Measurements from ENCODE around the gene NOL7. TPM values are rescaled to one million over a fixed set of nuclear protein-coding genes. Genes with fewer than 3 reads are reported as not detected.

The NOL7 gene
- total RNA-seq, 1 donor from 2014 or later: 79.5 TPM

DNA sequence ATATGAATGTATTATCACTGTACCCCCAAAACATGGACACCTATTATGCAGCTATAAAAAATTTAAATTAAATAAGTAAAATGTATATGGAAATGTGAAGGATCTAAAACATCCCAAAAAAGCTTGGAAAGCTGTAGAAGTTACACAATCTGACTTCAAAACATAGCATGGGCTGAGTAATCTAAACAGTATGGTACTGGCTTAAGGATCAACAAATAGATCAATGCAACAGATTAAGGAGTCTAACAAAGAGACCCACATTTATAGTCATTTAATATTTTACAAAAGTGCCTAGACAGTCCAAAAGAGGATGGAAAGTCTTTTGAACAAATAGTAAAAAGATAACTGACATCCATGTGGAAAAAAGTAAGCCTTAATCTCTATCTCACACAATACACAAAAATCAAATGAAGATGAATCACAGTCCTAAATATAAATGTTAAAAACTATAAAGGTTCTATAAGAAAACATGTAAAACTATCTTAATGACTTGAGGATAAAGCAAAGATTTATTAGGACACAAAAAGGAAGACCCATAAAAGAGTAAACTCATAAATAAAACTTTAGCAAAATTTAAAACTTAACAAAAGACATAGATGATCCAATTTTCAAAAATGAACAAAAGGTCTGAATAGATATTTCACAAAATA, 49.7 kb downstream of the NOL7 start:
- H2AFZ ChIP-seq (replicated peaks): no peak overlapping the region
- Mint-ChIP-seq H3K27me3 (ENCODE audit: insufficient read depth, low read depth) (no peaks in the 10 kb centered on the region), H3K4me3 (no peak overlapping the region), H3K36me3 (peaks cover 31% of the 10 kb centered on the region), H3K9me3 (peaks cover 41% of the 10 kb centered on the region), H3K4me1 (no peaks in the 10 kb centered on the region), H3K27ac (no peak overlapping the region)
- peaks cover 5% of the 10 kb centered on the region for H3F3A ChIP-seq (ENCODE audit: low read depth)
- H3K4me2 ChIP-seq: no peak overlapping the region
- H3K9me3 ChIP-seq (ENCODE audit: low read depth): no peaks in the 10 kb centered on the region
- peaks cover 9% of the 10 kb centered on the region for H4K20me1 ChIP-seq (ENCODE audit: low read depth)
- peaks cover 100% of the 10 kb centered on the region for H3K79me2 ChIP-seq (ENCODE audit: low read depth)
- peaks cover 7% of the 10 kb centered on the region for H3K4me1 ChIP-seq
- H3K27ac ChIP-seq: no peak overlapping the region
- H3K4me3 ChIP-seq: no peak overlapping the region
- TF ChIP-seq EZH2 (IDR thresholded peaks at IDR 0.05) (no peak), CTCF (IDR thresholded peaks at IDR 0.05) (no peak), EZH2phosphoT487 (IDR thresholded peaks at IDR 0.05) (no peak)
- H3K9ac ChIP-seq: no peak overlapping the region
- H3K36me3 ChIP-seq: no peaks in the 10 kb centered on the region
- no peaks in the 10 kb centered on the region for H3K27me3 ChIP-seq
- DNase-seq (ENCODE audit: low spot score): no peak

GRCh38 chr6:13666194-13667105, 51.3 kb downstream of the NOL7 start:
- Mint-ChIP-seq H3K4me1 (no peaks in the 10 kb centered on the region), H3K36me3 (peaks cover 32% of the 10 kb centered on the region), H3K27me3 (ENCODE audit: insufficient read depth, low read depth) (no peaks in the 10 kb centered on the region), H3K9me3 (peaks cover 48% of the 10 kb centered on the region), H3K27ac (no peak overlapping the region), H3K4me3 (no peak overlapping the region)
- H3K27me3 ChIP-seq: no peaks in the 10 kb centered on the region
- no peak overlapping the region for H2AFZ ChIP-seq (replicated peaks)
- H3K9ac ChIP-seq: no peak overlapping the region
- peaks cover 5% of the 10 kb centered on the region for H3F3A ChIP-seq (ENCODE audit: low read depth)
- no peak overlapping the region for H3K4me2 ChIP-seq
- H3K27ac ChIP-seq: no peak overlapping the region
- H3K4me3 ChIP-seq: no peak overlapping the region
- H3K9me3 ChIP-seq (ENCODE audit: low read depth): no peaks in the 10 kb centered on the region
- H3K36me3 ChIP-seq: no peaks in the 10 kb centered on the region
- TF ChIP-seq EZH2phosphoT487 (IDR thresholded peaks at IDR 0.05): no peak
- no peak for TF ChIP-seq CTCF (IDR thresholded peaks at IDR 0.05)
- no peak for TF ChIP-seq EZH2 (IDR thresholded peaks at IDR 0.05)
- H3K4me1 ChIP-seq: peaks cover 7% of the 10 kb centered on the region
- peaks cover 100% of the 10 kb centered on the region for H3K79me2 ChIP-seq (ENCODE audit: low read depth)
- H4K20me1 ChIP-seq (ENCODE audit: low read depth): peaks cover 3% of the 10 kb centered on the region
- no peak for DNase-seq (ENCODE audit: low spot score)

GRCh38 chr6:13667655-13668054, 52.5 kb downstream of the NOL7 start:
- Histone ChIP-seq H3K4me1 (peaks cover under 1% of the 10 kb centered on the region), H3K36me3 (no peaks in the 10 kb centered on the region), H3K9me3 (ENCODE audit: low read depth) (no peaks in the 10 kb centered on the region), H3K27me3 (no peaks in the 10 kb centered on the region), H3F3A (ENCODE audit: low read depth) (peaks cover 5% of the 10 kb centered on the region), H4K20me1 (ENCODE audit: low read depth) (peaks cover 3% of the 10 kb centered on the region), H3K79me2 (ENCODE audit: low read depth) (peaks cover 100% of the 10 kb centered on the region), H3K4me2 (no peak overlapping the region), H3K27ac (no peak overlapping the region), H3K9ac (no peak overlapping the region), H3K4me3 (no peak overlapping the region), H2AFZ (replicated peaks) (no peak overlapping the region)
- H3K9me3 Mint-ChIP-seq: peaks cover 44% of the 10 kb centered on the region
- no peak for TF ChIP-seq CTCF (IDR thresholded peaks at IDR 0.05)
- TF ChIP-seq EZH2phosphoT487 (IDR thresholded peaks at IDR 0.05): no peak
- TF ChIP-seq EZH2 (IDR thresholded peaks at IDR 0.05): no peak
- no peaks in the 10 kb centered on the region for H3K4me1 Mint-ChIP-seq
- no peak for DNase-seq (ENCODE audit: low spot score)
- H3K27me3 Mint-ChIP-seq (ENCODE audit: insufficient read depth, low read depth): no peaks in the 10 kb centered on the region
- H3K4me3 Mint-ChIP-seq: no peak overlapping the region
- peaks cover 32% of the 10 kb centered on the region for H3K36me3 Mint-ChIP-seq
- no peak overlapping the region for H3K27ac Mint-ChIP-seq

All from neural progenitor cell (in vitro differentiated cells).